Activated T-helper 2 cell treated with anti-CD3 and anti-CD28 coated beads, Interferon-gamma antibody, Interleukin-2, Interleukin-4, amounts not matched to agents 10 μg/mL and 5 μg/mL and 100 μg/mL, durations not matched to agents 14 hours and 24 hours and 36 hours (primary cell): ENCODE measurements around the gene RPL7L1. TPM values are rescaled to one million over a fixed set of nuclear protein-coding genes. Genes with fewer than 3 reads are reported as not detected.
"Not testable (repeated sequence)": the region's sequence is repeated elsewhere in the genome, so short reads cannot be mapped to it uniquely, and the experiment has no call there.

Source experiments
- DNase-seq: peaks from one replicate; pipeline ENCODE4 v3.0.0; 2021; ENCODE audit warnings: low spot score
- H3K27ac Mint-ChIP-seq: one replicate; pipeline ENCODE4 v1.8.0; 2021; ENCODE audit warnings: mixed read lengths
- H3K27me3 Mint-ChIP-seq: one replicate; pipeline ENCODE4 v1.8.0; 2021; ENCODE audit warnings: low read depth, mixed read lengths
- H3K36me3 Mint-ChIP-seq: one replicate; pipeline ENCODE4 v1.8.0; 2021; ENCODE audit warnings: low read depth, mixed read lengths
- H3K4me1 Mint-ChIP-seq: one replicate; pipeline ENCODE4 v1.8.0; 2021; ENCODE audit warnings: low read depth, mixed read lengths
- H3K4me3 Mint-ChIP-seq: one replicate; pipeline ENCODE4 v1.8.0; 2021; ENCODE audit warnings: low read depth, mild to moderate bottlenecking, moderate library complexity, mixed read lengths
- H3K9me3 Mint-ChIP-seq: one replicate; pipeline ENCODE4 v1.8.0; 2021; ENCODE audit warnings: mixed read lengths
- intact Hi-C: fragments of 100-400 bp; cut with micrococcal nuclease; formaldehyde crosslinking; loops from one replicate; pipeline ENCODE4 v1.15.1; 2023
- total RNA-seq: library from RNA; stranded (reverse); gene quantifications from 2 replicates; pipeline ENCODE4 v1.2.3, GENCODE V29; 2022

The RPL7L1 gene
- total RNA-seq, 1 donor from 2014 or later = 149 TPM

DNA sequence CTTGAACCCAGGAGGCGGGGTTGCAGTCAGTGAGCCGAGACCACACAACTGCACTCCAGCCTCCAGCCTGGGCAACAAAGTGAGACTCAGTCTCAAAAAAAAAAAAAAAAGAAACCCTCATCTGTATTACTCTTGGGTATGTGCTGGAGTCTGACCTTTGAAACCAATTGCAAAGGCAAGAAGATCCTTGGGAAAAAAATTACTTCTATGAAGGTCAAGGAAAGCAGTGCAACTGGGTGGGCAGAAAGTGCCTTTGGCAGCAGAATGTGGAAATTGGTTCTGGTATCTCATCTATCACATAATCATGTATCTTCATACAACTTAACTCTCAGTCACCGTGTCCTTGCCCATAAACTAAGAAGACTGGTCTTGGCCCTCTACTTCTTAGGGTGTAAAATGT is 7.7 kb upstream of the RPL7L1 start:
- Mint-ChIP-seq H3K27me3 (no peaks in the 10 kb centered on the region), H3K4me1 (no peaks in the 10 kb centered on the region), H3K36me3 (peaks cover 10% of the 10 kb centered on the region), H3K4me3 (no peak overlapping the region), H3K27ac (no peak overlapping the region), H3K9me3 (no peaks in the 10 kb centered on the region)
- intact Hi-C loops = no loop called here
- DNase-seq = no peak

DNA sequence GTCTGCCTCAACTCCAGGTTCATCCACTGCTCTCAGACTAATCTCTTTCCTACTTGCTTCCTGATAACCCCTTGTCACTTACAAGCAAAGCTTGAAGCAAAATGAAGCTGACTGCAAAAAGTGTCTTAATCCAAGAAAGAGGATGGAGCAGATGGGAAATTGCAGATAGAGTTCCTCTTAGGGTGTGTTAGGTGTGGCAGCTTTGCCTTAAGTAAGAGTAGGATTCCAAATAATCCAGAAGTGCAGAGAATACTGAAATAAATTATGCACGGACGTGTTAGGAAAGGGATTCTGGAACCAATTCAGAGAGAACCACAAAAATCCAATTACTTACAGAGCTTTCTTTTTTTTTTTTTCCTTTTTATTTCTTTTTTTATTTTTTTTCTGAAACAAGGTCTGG is 6.1 kb upstream of the RPL7L1 start:
- Mint-ChIP-seq H3K9me3 (no peaks in the 10 kb centered on the region), H3K4me1 (no peaks in the 10 kb centered on the region), H3K27me3 (no peaks in the 10 kb centered on the region), H3K36me3 (no peaks in the 10 kb centered on the region), H3K27ac (no peak overlapping the region), H3K4me3 (no peak overlapping the region)
- no peak for DNase-seq
- intact Hi-C loops = no loop called here

DNA sequence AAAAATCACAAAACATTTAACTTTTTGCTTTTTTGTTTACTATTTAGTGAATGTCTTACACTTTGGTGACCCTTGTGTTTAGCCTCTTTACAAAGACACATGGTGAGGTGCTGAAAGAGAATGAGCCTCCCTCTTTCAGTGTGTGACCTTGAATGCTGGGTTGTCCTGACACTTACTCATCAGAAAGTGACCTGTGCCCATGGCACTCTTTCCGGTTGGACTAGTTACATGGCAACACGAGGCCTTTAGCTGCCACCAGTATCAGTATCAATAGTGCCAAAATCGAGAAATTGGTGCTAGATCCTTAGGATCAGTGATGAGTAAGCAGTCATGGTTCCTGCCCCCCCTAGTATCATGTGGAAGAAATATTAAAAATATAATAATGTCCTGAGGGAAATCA is 1.7 kb upstream of the RPL7L1 start:
- H3K27me3 Mint-ChIP-seq = no peaks in the 10 kb centered on the region
- peak overlapping the region; percentile 17 for H3K4me3 Mint-ChIP-seq
- DNase-seq = no peak
- no peak overlapping the region for H3K27ac Mint-ChIP-seq
- H3K9me3 Mint-ChIP-seq = no peaks in the 10 kb centered on the region
- intact Hi-C loops = loop anchor here (1.0 to 2.0 kb wide), 2 partner anchors 216 to 315 kb away; no protein-coding TSS in a partner anchor
- H3K36me3 Mint-ChIP-seq = peaks cover 15% of the 10 kb centered on the region
- peaks cover 2% of the 10 kb centered on the region for H3K4me1 Mint-ChIP-seq

DNA sequence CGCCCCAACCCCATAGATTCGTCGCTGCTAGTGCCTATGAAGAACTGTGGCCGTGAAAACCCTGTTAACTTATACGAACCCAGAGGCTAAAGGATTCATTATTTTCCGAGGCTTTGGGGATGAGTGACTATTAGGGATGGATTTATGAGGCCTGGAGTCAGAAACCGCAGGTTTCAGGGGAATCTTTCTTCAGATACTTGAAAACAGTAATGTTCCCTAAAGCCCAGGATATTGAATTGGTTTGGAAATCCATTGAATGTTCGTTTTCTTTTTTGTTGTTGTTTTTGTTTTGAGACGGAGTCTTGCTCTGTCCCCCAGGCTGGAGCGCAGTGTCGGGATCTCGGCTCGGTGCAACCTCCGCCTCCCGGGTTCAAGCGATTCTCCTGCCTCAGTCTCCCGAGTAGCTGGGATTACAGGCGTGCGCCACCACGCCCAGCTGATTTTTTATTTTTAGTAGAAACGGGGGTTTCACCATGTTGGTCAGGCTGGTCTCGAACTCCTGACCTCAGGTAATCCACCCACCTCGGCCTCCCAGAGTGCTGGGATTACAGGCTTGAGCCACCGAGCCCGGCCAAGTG is 913 bp downstream of the RPL7L1 start:
- H3K4me1 Mint-ChIP-seq, intact Hi-C loops, H3K9me3 Mint-ChIP-seq, H3K27me3 Mint-ChIP-seq, DNase-seq: not testable (repeated sequence)
- Mint-ChIP-seq H3K27ac (peak overlapping the region; percentile 98), H3K36me3 (peaks cover 40% of the 10 kb centered on the region), H3K4me3 (peak overlapping the region; percentile 94)

DNA sequence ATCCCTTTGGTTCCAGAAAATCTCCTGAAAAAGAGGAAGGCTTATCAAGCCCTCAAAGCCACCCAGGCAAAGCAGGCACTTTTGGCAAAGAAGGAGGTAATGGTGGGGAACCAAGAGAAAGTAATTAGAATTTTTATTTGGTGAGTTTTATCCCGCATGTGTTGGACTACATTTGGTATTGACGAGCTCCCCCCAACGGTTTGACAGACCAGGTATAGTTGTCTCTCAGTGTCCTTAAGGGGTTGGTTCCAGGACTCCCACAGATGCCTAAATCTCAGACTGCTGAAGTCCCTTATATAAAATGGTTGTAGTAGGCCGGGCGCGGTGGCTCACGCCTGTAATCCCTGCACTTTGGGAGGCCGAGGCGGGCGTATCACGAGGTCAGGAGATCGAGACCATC is 1.5 kb downstream of the RPL7L1 start:
- peaks cover 45% of the 10 kb centered on the region for H3K36me3 Mint-ChIP-seq
- H3K27me3 Mint-ChIP-seq, H3K9me3 Mint-ChIP-seq, DNase-seq, H3K4me1 Mint-ChIP-seq, intact Hi-C loops: not testable (repeated sequence)
- H3K4me3 Mint-ChIP-seq = peak overlapping the region; percentile 94
- peak overlapping the region; percentile 98 for H3K27ac Mint-ChIP-seq

DNA sequence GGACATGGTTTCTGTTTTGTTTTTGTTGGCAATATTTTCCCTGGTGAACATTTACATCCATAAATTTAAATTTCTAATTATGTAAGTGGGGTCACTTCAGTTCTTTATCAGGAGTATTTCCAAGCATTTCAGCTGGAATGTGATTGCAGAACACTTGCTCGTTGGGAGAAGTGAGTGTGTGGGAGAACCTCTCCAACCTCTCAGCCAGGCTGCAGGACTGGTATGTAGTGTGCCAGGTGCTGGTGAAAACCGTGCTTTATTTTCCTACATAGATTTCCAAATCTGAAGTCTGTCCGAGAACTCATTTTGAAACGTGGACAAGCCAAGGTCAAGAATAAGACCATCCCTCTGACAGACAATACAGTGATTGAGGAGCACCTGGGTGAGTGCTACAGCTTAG is 6.3 kb downstream of the RPL7L1 start:
- peaks cover 65% of the 10 kb centered on the region for H3K36me3 Mint-ChIP-seq
- intact Hi-C loops = no loop called here
- H3K4me1 Mint-ChIP-seq = peaks cover 11% of the 10 kb centered on the region
- H3K27ac Mint-ChIP-seq = no peak overlapping the region
- no peak for DNase-seq
- H3K9me3 Mint-ChIP-seq = no peaks in the 10 kb centered on the region
- no peaks in the 10 kb centered on the region for H3K27me3 Mint-ChIP-seq
- H3K4me3 Mint-ChIP-seq = no peak overlapping the region

DNA sequence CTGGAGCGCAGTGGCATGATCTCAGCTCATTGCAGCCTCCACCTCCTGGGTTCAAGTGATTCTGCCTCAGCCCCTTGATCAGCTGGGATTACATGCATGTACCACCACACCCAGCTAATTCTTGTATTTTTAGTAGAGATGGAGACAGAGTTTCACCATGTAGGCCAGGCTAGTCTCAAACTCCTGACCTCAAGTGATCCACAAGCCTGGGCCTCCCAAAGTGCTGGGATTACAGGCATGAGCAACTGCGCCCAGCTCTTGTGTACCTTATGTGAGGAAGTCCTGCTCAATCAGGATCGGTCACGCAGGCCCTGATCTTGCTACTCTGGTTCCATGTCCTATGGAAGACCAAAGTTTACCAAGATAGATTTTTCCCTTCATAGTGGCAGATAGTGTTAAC is 8.8 kb downstream of the RPL7L1 start:
- Mint-ChIP-seq H3K36me3 (peaks cover 56% of the 10 kb centered on the region), H3K4me1 (peaks cover 16% of the 10 kb centered on the region), H3K27ac (peak overlapping the region; percentile 17)
- H3K9me3 Mint-ChIP-seq, DNase-seq, intact Hi-C loops, H3K4me3 Mint-ChIP-seq, H3K27me3 Mint-ChIP-seq: not testable (repeated sequence)

DNA sequence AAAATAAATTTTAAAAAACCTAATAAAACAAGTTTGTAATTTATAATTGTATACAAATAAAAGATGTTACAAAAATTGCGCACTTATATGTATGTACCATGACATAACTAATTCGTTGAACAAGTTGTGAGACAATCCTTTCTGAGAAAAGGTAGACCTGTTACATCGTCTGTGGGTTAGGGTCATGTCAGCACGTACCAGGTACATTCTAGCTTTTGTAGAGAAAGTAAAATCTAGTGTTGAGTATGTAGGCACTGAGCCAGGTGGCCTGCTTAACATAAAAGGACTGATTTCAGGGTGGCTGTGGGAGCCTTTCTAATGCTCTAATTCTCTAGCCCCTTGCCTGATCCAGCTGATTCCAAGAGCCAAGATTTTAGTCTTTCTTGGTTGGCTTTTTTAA is 10.4 kb downstream of the RPL7L1 start:
- no peak for DNase-seq
- H3K27ac Mint-ChIP-seq = peak overlapping the region; percentile 96
- H3K9me3 Mint-ChIP-seq = no peaks in the 10 kb centered on the region
- peaks cover 40% of the 10 kb centered on the region for H3K36me3 Mint-ChIP-seq
- no peaks in the 10 kb centered on the region for H3K27me3 Mint-ChIP-seq
- intact Hi-C loops = loop anchor here (1.0 to 5.0 kb wide), 3 partner anchors 11 to 438 kb away; partner anchors contain the start of genes RPL7L1, TBCC and TRERF1
- peak overlapping the region; percentile 86 for H3K4me3 Mint-ChIP-seq
- peaks cover 16% of the 10 kb centered on the region for H3K4me1 Mint-ChIP-seq

DNA sequence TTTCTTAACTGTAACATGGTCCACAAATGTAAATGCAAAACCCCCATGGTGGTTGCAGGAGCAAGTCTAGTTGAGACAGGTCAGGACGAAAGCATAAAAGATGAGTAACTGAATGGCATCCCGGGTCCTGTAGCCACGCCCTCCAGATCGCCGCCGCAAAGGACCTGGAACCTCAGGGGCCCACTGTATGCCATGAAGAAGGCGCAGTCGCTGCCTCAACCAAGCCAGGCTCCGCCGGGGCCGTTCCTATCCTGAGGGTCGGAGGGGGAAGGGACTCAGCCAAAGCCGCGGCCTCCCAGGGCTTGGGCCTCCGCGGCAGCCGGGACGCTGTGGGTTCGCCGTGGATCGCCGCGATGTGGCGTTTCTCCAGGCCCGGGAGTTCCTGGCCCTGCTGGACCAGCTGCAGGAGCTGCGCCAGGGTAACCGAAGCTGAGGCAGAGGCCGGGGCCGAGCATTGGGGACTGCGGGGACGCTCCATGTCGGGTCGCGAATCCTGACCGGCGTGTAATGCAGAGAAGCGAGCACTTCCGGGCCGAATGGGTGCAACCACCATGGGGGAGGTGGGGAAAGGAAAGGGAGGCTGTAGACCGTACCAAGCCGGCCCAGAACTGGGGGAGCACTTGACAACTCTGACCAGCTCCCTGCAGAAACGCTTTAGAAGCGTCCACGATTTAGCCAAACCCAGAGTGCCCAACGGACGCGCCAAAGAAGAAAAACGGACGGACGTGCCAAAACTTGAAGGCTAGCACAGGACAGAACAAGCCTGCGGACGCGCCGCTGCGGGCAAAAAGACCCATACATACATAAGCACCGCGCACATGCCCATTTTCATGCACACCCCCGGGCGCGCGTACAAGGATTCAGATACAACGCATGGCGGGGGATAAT is 11.1 kb downstream of the RPL7L1 start:
- Mint-ChIP-seq H3K4me1 (peaks cover 16% of the 10 kb centered on the region), H3K9me3 (no peaks in the 10 kb centered on the region), H3K27ac (peak overlapping the region; percentile 96), H3K4me3 (peak overlapping the region; percentile 86), H3K36me3 (peaks cover 33% of the 10 kb centered on the region), H3K27me3 (no peaks in the 10 kb centered on the region)
- intact Hi-C loops = loop anchor here (1.0 to 5.0 kb wide), 3 partner anchors 11 to 438 kb away; partner anchors contain the start of genes RPL7L1, TBCC and TRERF1
- DNase-seq = peak; percentile 88

DNA sequence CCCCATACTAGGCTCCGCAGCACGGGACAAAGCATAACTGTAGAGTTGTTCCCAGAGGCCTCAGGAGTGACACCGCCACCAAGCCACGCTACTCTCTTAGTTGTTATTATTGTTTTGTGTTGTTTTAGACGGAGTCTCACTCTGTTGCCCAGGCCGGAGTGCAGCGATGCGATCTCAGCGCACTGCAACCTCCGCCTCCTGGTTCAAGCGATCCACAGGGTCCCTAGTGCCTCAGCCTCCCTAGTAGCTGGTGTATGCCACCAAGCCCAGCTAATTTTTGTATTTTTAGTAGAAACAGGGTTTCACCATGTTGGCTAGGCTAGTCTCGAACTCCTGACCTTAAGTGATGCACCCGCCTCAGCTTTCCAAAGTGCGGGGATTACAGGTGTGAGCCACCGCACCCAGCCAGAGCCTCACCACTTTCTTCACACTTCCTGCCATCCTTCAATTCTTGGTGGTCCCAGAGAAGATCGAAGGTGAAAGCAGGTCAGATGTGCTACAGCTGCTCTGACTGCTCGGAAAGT is 11.8 kb downstream of the RPL7L1 start:
- peaks cover 26% of the 10 kb centered on the region for H3K36me3 Mint-ChIP-seq
- H3K9me3 Mint-ChIP-seq = no peaks in the 10 kb centered on the region
- H3K27me3 Mint-ChIP-seq = no peaks in the 10 kb centered on the region
- peaks cover 16% of the 10 kb centered on the region for H3K4me1 Mint-ChIP-seq
- H3K27ac Mint-ChIP-seq = peak overlapping the region; percentile 96
- intact Hi-C loops = loop anchor here (5.0 kb wide), 1 partner anchor 439 kb away; the partner anchor contains the start of gene TRERF1
- no peak for DNase-seq
- H3K4me3 Mint-ChIP-seq = peak overlapping the region; percentile 86

DNA sequence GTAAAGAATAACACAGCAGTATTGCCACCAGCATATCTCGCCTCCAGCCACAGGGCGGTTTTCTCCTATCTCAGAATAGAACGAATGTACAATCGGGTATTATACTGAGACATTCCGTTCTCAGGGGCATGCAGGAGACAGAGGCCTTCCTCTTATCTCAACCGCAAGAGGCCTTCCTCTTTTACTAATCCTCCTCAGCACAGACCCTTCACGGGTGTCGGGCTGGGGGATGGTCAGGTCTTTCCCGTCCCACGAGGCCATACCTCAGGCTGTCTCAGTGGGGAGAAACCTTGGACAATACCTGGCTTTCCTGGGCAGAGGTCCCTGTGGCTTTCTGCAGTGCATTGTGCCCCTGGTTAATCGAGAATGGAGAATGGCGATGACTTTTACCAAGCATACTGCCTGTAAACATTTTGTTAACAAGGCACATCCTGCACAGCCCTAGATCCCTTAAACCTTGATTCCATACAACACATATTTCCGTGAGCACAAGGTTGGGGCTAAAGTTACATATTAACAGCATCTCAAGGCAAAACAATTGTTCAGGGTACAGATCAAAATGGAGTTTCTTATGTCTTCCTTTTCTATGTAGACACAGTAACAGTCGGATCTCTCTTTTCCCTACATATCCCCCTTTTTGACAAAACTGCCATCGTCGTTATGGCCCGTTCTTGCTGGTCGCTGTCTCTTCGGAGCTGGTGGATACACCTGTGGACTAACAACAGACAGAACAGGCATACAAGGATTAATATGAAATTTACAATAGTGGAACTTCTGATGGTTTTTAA is 14.8 kb downstream of the RPL7L1 start:
- not testable (repeated sequence) for H3K9me3 Mint-ChIP-seq, DNase-seq, H3K4me3 Mint-ChIP-seq, H3K36me3 Mint-ChIP-seq, H3K27me3 Mint-ChIP-seq, H3K27ac Mint-ChIP-seq
- intact Hi-C loops = loop anchor here (5.0 kb wide), 1 partner anchor 442 kb away; the partner anchor contains the start of gene TRERF1
- H3K4me1 Mint-ChIP-seq = peaks cover 17% of the 10 kb centered on the region

DNA sequence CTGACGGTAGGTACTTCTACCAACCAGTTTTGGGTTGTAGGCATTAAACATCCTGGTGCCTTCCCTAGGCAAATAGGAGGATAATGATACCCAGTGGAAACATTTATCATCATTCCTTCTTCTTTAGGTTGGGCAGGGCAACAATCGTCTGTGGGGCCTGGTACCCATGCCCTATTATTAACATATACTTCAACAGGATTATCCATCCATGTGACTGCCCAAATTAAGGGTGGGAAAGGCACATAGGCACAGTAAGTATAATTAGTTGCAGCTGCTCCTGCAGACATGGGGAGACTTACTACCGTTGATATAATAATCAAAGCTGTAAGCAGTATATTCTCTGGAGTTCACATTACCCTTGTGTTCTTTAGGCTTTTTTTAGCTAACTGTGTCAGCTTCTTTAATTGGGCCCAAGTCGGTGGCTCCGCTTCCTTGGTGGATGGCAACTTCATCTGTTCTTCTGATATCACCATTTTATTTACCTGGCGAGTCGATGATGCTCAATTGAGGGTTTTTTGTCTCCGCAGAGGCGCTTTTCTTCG is 16.8 kb downstream of the RPL7L1 start:
- intact Hi-C loops = no loop called here
- no peaks in the 10 kb centered on the region for H3K27me3 Mint-ChIP-seq
- H3K36me3 Mint-ChIP-seq = no peaks in the 10 kb centered on the region
- peaks cover 10% of the 10 kb centered on the region for H3K4me1 Mint-ChIP-seq
- H3K27ac Mint-ChIP-seq = no peak overlapping the region
- no peak overlapping the region for H3K4me3 Mint-ChIP-seq
- DNase-seq = no peak
- H3K9me3 Mint-ChIP-seq = no peaks in the 10 kb centered on the region
